Hematopoietic multipotent progenitor cell (in vitro differentiated cells): Measurements from ENCODE around the gene SFXN5. TPM values are rescaled to one million over a fixed set of nuclear protein-coding genes. Genes with fewer than 3 reads are reported as not detected.

Experiments
- DNase-seq, 3 donors: peaks; one replicate each; pipeline ENCODE4 v3.0.0-alpha.2; 2011 to 2015; ENCODE audit warnings: low read depth in 2 of 3, low spot score in 2 of 3
- total RNA-seq: library from RNA; depleted of rRNA; stranded (reverse); fragments of >200 nt; gene quantifications from one replicate; pipeline ENCODE4 v1.2.3, GENCODE V29; 2012

The SFXN5 gene
- total RNA-seq, 1 donor = 28.8 TPM

- DNase-seq = no peak
These were observed 12.4 kb downstream of the SFXN5 start for GRCh38 chr2:73059106-73059505.

- DNase-seq = no peak
These were observed 16.5 kb downstream of the SFXN5 start for GRCh38 chr2:73054980-73055379.

- DNase-seq = no peak
These were observed 18.0 kb downstream of the SFXN5 start for GRCh38 chr2:73053316-73054114.

GRCh38 chr2:73050121-73050545 lies 21.4 kb downstream of the SFXN5 start:
- DNase-seq = no peak

- DNase-seq = peak in 1 of 3 donors; percentile 44
These were observed 27.3 kb downstream of the SFXN5 start for GRCh38 chr2:73043929-73044832.

GRCh38 chr2:73043276-73043675 lies 28.2 kb downstream of the SFXN5 start:
- DNase-seq = no peak

GRCh38 chr2:73037947-73038585 lies 33.4 kb downstream of the SFXN5 start:
- DNase-seq = no peak

GRCh38 chr2:73036766-73037165 lies 34.7 kb downstream of the SFXN5 start:
- DNase-seq = no peak

- DNase-seq = no peak
These were observed 35.4 kb downstream of the SFXN5 start for GRCh38 chr2:73035899-73036711.

- DNase-seq = no peak
These were observed 36.7 kb downstream of the SFXN5 start for GRCh38 chr2:73034661-73035375.

- no peak for DNase-seq
These were observed 37.6 kb downstream of the SFXN5 start for GRCh38 chr2:73033766-73034381.

- no peak for DNase-seq
These were observed 38.3 kb downstream of the SFXN5 start for GRCh38 chr2:73033142-73033765.

GRCh38 chr2:73032702-73033097 lies 38.8 kb downstream of the SFXN5 start:
- DNase-seq = no peak

- DNase-seq = no peak
These were observed 39.5 kb downstream of the SFXN5 start for GRCh38 chr2:73031725-73032701.

GRCh38 chr2:73031095-73031678 lies 40.3 kb downstream of the SFXN5 start:
- DNase-seq = no peak

GRCh38 chr2:73028841-73029240 lies 42.7 kb downstream of the SFXN5 start:
- DNase-seq = no peak

- no peak for DNase-seq
These were observed 44.2 kb downstream of the SFXN5 start for GRCh38 chr2:73027340-73027739.
